ENCODE results near the gene ABCA13.

- no peak for TF ChIP-seq CTCF (IDR thresholded peaks at IDR 0.05; ENCODE audit: insufficient read depth, low read depth, low read length)
- no peak for TF ChIP-seq EZH2 (IDR thresholded peaks at IDR 0.05; ENCODE audit: insufficient read depth, low read length)
Observed at GRCh38 chr7:48594349-48594748, 423.1 kb downstream of the ABCA13 start.
